ENCODE measurements around the gene MNT. TPM values are rescaled to one million over a fixed set of nuclear protein-coding genes. Genes with fewer than 3 reads are reported as not detected.

MNT gene
- total and polyA plus RNA-seq, 2 experiments from 2014 or later = 5.7 to 6.4 TPM

GRCh38 chr17:2394775-2395201 is 6.1 kb downstream of the MNT start:
- Histone ChIP-seq H3K4me1 (ENCODE audit: insufficient read depth) (peaks cover 32% of the 10 kb centered on the region), H3K36me3 (ENCODE audit: insufficient read depth) (no peaks in the 10 kb centered on the region), H2AFZ (no peak overlapping the region), H4K20me1 (replicated peaks; ENCODE audit: insufficient read depth) (no peaks in the 10 kb centered on the region; the same call in 1 of the 2 replicates), H3K4me3 (no peak overlapping the region), H3K9me2 (ENCODE audit: insufficient read depth) (no peaks in the 10 kb centered on the region), H3K27ac (ENCODE audit: low read depth) (no peak overlapping the region), H3F3A (replicated peaks; ENCODE audit: low read depth) (peaks cover 16% of the 10 kb centered on the region), H3K79me2 (replicated peaks; ENCODE audit: insufficient read depth) (peaks cover 46% of the 10 kb centered on the region), H3K27me3 (ENCODE audit: insufficient read depth) (no peaks in the 10 kb centered on the region), H3K4me2 (peak overlapping the region; percentile 78)
- Mint-ChIP-seq H3K36me3 (ENCODE audit: low read depth) (peaks cover 10% of the 10 kb centered on the region; the same call in 1 of the 3 replicates), H3K27me3 (ENCODE audit: insufficient read depth, low read depth, poor library complexity) (peaks cover 31% of the 10 kb centered on the region), H3K4me1 (peaks cover 52% of the 10 kb centered on the region), H3K4me3 (peak overlapping the region; percentile 75; the same call in 1 of the 3 replicates), H3K27ac (no peak overlapping the region), H3K9me3 (peaks cover 3% of the 10 kb centered on the region; the same call in 1 of the 3 replicates)
- TF ChIP-seq REST (IDR thresholded peaks at IDR 0.05; ENCODE audit: unreplicated experiment) = no peak
- ATAC-seq (no peak), DNase-seq (ENCODE audit: low spot score) (no peak)

- peaks cover 52% of the 10 kb centered on the region for H3K79me2 ChIP-seq (replicated peaks; ENCODE audit: insufficient read depth)
- H2AFZ ChIP-seq = 0 out of 2 replicates have a peak overlapping the region, but pooled peaks have one; percentile 52
- ATAC-seq = peak; percentile 1; the same call in 1 of the 3 replicates
- TF ChIP-seq NANOG (IDR thresholded peaks at IDR 0.05; ENCODE audit: borderline replicate concordance) (no peak), EZH2phosphoT487 (IDR thresholded peaks at IDR 0.05; ENCODE audit: unreplicated experiment) (no peak), ETS1 (IDR thresholded peaks at IDR 0.05) (no peak), ZNF114 (CRISPR knock-in tag; IDR thresholded peaks at IDR 0.05) (no peak), EZH2 (IDR thresholded peaks at IDR 0.05; ENCODE audit: low read depth, unreplicated experiment) (no peak), STAT1 (IDR thresholded peaks at IDR 0.05; ENCODE audit: unreplicated experiment) (no peak), JUNB (IDR thresholded peaks at IDR 0.05; ENCODE audit: unreplicated experiment) (no peak), CTCF (conservative IDR thresholded peaks at IDR 0.05; ENCODE audit: low read depth in 2 of 2) (no peak)
- no peak overlapping the region for H3K27ac Mint-ChIP-seq
- H3F3A ChIP-seq (replicated peaks; ENCODE audit: low read depth) = peaks cover 16% of the 10 kb centered on the region
- H3K36me3 ChIP-seq (ENCODE audit: insufficient read depth) = no peaks in the 10 kb centered on the region
- DNase-seq (ENCODE audit: low spot score) = peak; percentile 92
- peaks cover 10% of the 10 kb centered on the region; the same call in 1 of the 3 replicates for H3K36me3 Mint-ChIP-seq (ENCODE audit: low read depth)
- peaks cover 32% of the 10 kb centered on the region for H3K4me1 ChIP-seq (ENCODE audit: insufficient read depth)
- H3K4me3 ChIP-seq = peak overlapping the region; percentile 85
- H3K27ac ChIP-seq (ENCODE audit: low read depth) = 0 out of 2 replicates have a peak overlapping the region, but pooled peaks have one; percentile 14
- H3K9me2 ChIP-seq (ENCODE audit: insufficient read depth) = no peaks in the 10 kb centered on the region
- no peaks in the 10 kb centered on the region for H3K27me3 ChIP-seq (ENCODE audit: insufficient read depth)
- H3K4me2 ChIP-seq = peak overlapping the region; percentile 78
- peaks cover 57% of the 10 kb centered on the region for H3K4me1 Mint-ChIP-seq
- peak overlapping the region; percentile 75 for H3K4me3 Mint-ChIP-seq
- peaks cover 32% of the 10 kb centered on the region for H3K27me3 Mint-ChIP-seq (ENCODE audit: insufficient read depth, low read depth, poor library complexity)
- H4K20me1 ChIP-seq (replicated peaks; ENCODE audit: insufficient read depth) = no peaks in the 10 kb centered on the region; the same call in 1 of the 2 replicates
- H3K9me3 Mint-ChIP-seq = peaks cover 3% of the 10 kb centered on the region; the same call in 1 of the 3 replicates
These were observed 6.7 kb downstream of the MNT start for GRCh38 chr17:2393954-2394749.
